COLO829 (cell line): ENCODE data around the gene EGLN3.

Source experiments
- DNase-seq: peaks from one replicate; pipeline ENCODE4 v3.0.0; 2012; ENCODE audit warnings: low spot score

Gene EGLN3

GRCh38 chr14:33962016-33962415 is 11.1 kb upstream of the EGLN3 start:
- DNase-seq: peak; percentile 6

- DNase-seq: no peak
These were observed 8.8 kb upstream of the EGLN3 start for GRCh38 chr14:33959692-33960151.

GRCh38 chr14:33958605-33959226 is 7.8 kb upstream of the EGLN3 start:
- no peak for DNase-seq

- DNase-seq: no peak
These were observed 7.1 kb upstream of the EGLN3 start for GRCh38 chr14:33957993-33958392.

GRCh38 chr14:33957299-33957698 is 6.4 kb upstream of the EGLN3 start:
- no peak for DNase-seq

- no peak for DNase-seq
These were observed 5.8 kb upstream of the EGLN3 start for GRCh38 chr14:33956640-33957039.

GRCh38 chr14:33954016-33954598 is 3.2 kb upstream of the EGLN3 start:
- DNase-seq: no peak

- DNase-seq: no peak
These were observed 1.7 kb upstream of the EGLN3 start for GRCh38 chr14:33952541-33952940.

- DNase-seq: no peak
These were observed 438 bp upstream of the EGLN3 start for GRCh38 chr14:33951183-33951840.

- DNase-seq: no peak
These were observed 1.4 kb downstream of the EGLN3 start for GRCh38 chr14:33949411-33949893.

- DNase-seq: no peak
These were observed 1.9 kb downstream of the EGLN3 start for GRCh38 chr14:33948869-33949408.

- DNase-seq: no peak
These were observed 2.6 kb downstream of the EGLN3 start for GRCh38 chr14:33948145-33948868.

GRCh38 chr14:33946679-33947476 is 4.0 kb downstream of the EGLN3 start:
- no peak for DNase-seq

GRCh38 chr14:33945210-33946088 is 5.4 kb downstream of the EGLN3 start:
- no peak for DNase-seq

GRCh38 chr14:33943096-33943883 is 7.6 kb downstream of the EGLN3 start:
- DNase-seq: no peak

GRCh38 chr14:33941718-33942117 is 9.2 kb downstream of the EGLN3 start:
- no peak for DNase-seq

GRCh38 chr14:33940561-33941011 is 10.3 kb downstream of the EGLN3 start:
- no peak for DNase-seq

GRCh38 chr14:33938131-33938949 is 12.5 kb downstream of the EGLN3 start:
- DNase-seq: no peak

GRCh38 chr14:33936391-33936790 is 14.5 kb downstream of the EGLN3 start:
- DNase-seq: no peak
